Measurements from ENCODE around the gene MYH7.

DNA sequence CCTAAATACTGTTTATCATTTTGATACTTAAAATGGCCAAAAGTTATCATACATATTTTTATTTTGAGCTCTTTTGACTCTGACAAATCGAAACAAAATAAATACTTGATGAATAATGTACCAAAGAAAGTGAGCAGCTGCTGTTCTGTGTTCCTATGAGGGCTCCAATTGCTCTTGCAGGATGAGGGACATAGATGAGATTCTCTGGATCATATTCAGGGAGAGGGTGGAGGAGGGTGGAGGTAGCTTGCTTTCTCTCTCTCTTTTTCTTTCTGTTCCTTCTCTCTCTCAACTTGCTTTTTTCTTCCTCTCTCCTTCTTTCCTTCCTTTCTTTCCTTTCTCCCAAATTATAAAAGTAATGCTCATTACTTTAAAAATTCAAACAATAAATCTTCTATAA, 8.9 kb upstream of the MYH7 start:
- TF ChIP-seq, protein P1, sequence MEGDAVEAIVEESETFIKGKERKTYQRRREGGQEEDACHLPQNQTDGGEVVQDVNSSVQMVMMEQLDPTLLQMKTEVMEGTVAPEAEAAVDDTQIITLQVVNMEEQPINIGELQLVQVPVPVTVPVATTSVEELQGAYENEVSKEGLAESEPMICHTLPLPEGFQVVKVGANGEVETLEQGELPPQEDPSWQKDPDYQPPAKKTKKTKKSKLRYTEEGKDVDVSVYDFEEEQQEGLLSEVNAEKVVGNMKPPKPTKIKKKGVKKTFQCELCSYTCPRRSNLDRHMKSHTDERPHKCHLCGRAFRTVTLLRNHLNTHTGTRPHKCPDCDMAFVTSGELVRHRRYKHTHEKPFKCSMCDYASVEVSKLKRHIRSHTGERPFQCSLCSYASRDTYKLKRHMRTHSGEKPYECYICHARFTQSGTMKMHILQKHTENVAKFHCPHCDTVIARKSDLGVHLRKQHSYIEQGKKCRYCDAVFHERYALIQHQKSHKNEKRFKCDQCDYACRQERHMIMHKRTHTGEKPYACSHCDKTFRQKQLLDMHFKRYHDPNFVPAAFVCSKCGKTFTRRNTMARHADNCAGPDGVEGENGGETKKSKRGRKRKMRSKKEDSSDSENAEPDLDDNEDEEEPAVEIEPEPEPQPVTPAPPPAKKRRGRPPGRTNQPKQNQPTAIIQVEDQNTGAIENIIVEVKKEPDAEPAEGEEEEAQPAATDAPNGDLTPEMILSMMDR (IDR thresholded peaks at IDR 0.05): no peak
- TF ChIP-seq POLR2AphosphoS5 (IDR thresholded peaks at IDR 0.05) (no peak), POLR2A (IDR thresholded peaks at IDR 0.05) (no peak), EP300 (IDR thresholded peaks at IDR 0.05) (no peak)
